NT2/D1 (cell line): ENCODE data around the gene LSS.

Experiments used
- SUZ12 ChIP-seq: IDR thresholded peaks from 2 replicates; pipeline ENCODE4 v1.6.1; 2011; ENCODE audit not compliant: insufficient read length, insufficient read depth; ENCODE audit errors: extremely low read depth
- YY1 ChIP-seq: IDR thresholded peaks from 2 replicates; pipeline ENCODE4 v1.6.1; 2011; ENCODE audit not compliant: insufficient read length, insufficient read depth

GRCh38 chr21:46211786-46212720 lies 16.5 kb downstream of the LSS start:
- TF ChIP-seq YY1 (no peak), SUZ12 (no peak)
